Activated naive CD4-positive, alpha-beta T cell treated with anti-CD3 and anti-CD28 coated beads, Interleukin-2, amount 10 ng/mL, durations not matched to agents 7 days and 5 days (primary cell): ENCODE data around the gene E2F2.

Source experiments
- CTCF ChIA-PET: fragments of 350-600 bp; sonication (Branson Sonifier 250); formaldehyde crosslinking; loops from one replicate; lab custom pipeline; 2021; ENCODE audit warnings: antibody characterized with exemption; lab: Charles Lee
- DNase-seq: peaks from one replicate; pipeline ENCODE4 v3.0.0-alpha.2; 2020
- H3K27ac Mint-ChIP-seq: one replicate; pipeline ENCODE4 v1.8.0; 2021; ENCODE audit warnings: mild to moderate bottlenecking, moderate library complexity, mixed read lengths
- H3K27me3 Mint-ChIP-seq: one replicate; pipeline ENCODE4 v1.8.0; 2021; ENCODE audit warnings: mild to moderate bottlenecking, mixed read lengths
- H3K36me3 Mint-ChIP-seq: one replicate; pipeline ENCODE4 v1.8.0; 2021; ENCODE audit warnings: mixed read lengths
- H3K4me1 Mint-ChIP-seq: one replicate; pipeline ENCODE4 v1.8.0; 2021; ENCODE audit warnings: mixed read lengths
- H3K4me3 Mint-ChIP-seq: one replicate; pipeline ENCODE4 v1.8.0; 2021; ENCODE audit warnings: mild to moderate bottlenecking, moderate library complexity, mixed read lengths
- H3K9me3 Mint-ChIP-seq: one replicate; pipeline ENCODE4 v1.8.0; 2021; ENCODE audit warnings: mixed read lengths

The E2F2 gene

DNA sequence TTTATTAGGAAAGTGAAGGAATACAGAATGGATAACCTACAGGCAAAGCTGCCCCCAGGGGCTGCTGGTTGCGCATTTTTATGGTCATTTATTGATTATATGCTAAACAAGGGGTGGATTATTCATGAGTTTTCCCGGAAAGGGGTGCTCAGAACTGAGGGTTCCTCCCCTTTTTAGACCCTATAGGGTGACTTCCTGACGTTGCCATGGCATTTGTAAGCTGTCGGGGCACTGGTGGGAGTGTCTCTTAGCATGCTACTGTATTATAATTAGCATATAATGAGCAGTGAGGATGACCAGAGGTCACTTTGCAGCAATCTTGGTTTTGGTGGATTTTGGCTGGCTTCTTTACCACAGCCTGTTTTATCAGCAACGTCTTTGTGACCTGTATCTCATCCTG lies 41.2 kb downstream of the E2F2 start:
- Mint-ChIP-seq H3K4me3 (no peak overlapping the region), H3K4me1 (peaks cover 4% of the 10 kb centered on the region), H3K36me3 (no peaks in the 10 kb centered on the region), H3K9me3 (no peaks in the 10 kb centered on the region), H3K27ac (no peak overlapping the region), H3K27me3 (peaks cover 79% of the 10 kb centered on the region)
- DNase-seq = no peak
- CTCF ChIA-PET = no interaction called here

DNA sequence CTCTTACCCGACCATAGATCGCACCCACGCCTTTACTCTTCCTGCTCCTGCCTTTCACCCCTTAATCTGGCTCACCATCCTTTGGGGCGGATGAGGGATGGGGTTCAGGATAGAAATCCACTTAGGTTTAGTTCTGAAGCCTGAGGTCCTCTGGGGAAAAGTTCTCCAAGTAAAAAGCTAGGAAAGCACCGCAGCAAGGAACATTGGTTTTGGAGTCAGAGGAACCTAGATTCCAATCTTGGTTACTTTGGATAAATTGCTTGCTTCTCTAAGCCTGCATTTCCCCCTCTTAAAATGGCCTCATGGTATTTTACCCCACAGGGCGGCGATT lies 46.1 kb downstream of the E2F2 start:
- H3K27me3 Mint-ChIP-seq = peaks cover 87% of the 10 kb centered on the region
- peak overlapping the region; percentile 81 for H3K27ac Mint-ChIP-seq
- H3K9me3 Mint-ChIP-seq = no peaks in the 10 kb centered on the region
- H3K36me3 Mint-ChIP-seq = no peaks in the 10 kb centered on the region
- H3K4me3 Mint-ChIP-seq = peak overlapping the region; percentile 87
- peaks cover 18% of the 10 kb centered on the region for H3K4me1 Mint-ChIP-seq
- CTCF ChIA-PET = interaction anchor here (0.9 to 4.9 kb wide), 5 partner anchors 13 to 153 kb away, joined by 3 to 34 read pairs (median 3); no protein-coding TSS in a partner anchor
- no peak for DNase-seq

DNA sequence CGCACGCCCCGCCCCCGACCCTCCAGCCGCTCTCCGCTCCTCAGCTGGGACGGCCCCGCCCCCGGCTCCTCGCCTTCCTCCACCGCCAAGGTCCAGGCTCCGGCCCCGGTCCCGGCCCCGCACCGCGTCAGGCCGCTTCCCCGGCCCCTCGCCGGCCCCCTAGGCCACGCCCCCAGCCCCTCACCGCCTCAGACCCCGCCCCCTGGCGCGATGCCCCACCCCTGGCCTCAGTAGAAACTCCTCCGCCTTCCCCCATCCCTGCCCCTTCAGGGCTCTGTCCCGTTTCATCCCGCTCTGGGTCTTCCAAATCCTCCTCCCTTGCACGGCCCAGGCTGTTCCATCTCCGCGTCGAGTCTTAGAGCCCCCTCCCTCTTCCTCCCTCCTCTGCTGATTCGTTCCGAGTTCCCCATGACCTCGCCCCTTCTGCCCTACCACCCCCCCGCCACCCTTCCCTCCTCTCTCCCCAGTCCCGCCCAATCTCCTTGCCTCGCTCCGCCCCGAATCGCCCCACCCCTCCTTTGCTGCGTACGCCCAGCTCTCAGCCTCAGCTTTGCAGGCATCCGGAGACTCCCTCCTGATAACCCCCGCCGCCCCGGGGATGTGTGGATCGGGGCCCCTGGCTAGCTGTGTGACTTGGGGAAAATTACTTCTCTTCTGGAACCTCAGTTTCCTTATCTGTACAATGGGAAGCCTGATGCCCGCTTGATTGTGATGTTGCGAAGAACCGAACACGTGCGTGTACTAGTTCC lies 46.6 kb downstream of the E2F2 start:
- peak overlapping the region; percentile 81 for H3K27ac Mint-ChIP-seq
- CTCF ChIA-PET = interaction anchor here (0.9 to 4.9 kb wide), 5 partner anchors 13 to 153 kb away, joined by 3 to 34 read pairs (median 3); no protein-coding TSS in a partner anchor

DNA sequence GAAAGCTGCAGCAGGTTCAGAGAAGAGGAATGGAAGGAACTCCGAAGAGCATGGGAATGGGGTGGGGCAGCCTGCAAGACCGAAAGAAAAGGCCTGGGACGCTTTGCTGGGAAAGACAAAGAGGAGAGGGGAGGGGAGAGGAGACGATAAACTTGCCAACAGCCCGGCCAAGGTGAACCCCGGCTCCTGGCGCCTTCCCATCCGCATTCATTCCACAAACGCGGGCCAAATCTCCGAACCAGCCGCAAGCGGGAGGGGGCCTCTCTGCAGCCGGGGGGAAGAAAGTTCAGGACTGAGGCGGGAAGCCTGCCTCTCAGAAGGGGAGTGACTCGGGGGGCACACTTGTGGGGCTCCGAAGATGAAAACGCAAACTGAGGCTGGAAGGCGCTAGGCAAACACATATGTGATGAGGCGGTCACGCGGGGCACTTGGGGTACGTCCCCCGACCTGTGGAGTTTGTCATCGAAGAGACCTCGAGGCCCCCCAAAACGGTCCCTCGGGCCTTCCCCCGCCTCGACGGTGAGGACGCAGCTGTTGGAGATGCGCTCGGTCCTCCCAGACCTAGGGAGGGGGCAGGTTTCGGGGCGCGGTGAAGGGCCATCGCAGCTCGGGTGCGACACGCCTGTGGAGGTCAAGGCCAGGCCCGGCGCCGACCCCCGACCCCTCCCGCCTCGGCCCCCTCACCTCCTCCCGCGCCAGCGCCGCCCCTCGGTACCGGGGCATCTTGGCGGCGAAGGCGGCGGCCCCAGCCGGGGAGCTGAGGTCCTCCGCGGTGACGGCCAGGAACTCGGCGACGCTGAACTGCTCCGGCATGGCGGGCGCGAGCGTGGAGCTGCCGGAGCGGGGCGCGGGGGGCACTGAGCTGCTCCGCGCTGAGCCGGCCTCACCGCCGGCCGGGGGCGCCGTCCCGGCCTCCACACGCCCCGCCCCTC lies 47.4 kb downstream of the E2F2 start, which contains the start of gene ASAP3:
Gene ASAP3 (minus strand): TSS at position 859 of the 932 bp plus-strand sequence. CDS start 46 bp downstream, at position 813.
- H3K4me3 Mint-ChIP-seq = peak within 1 kb of the TSS; percentile 87
- DNase-seq = no peak
- peaks cover 94% of the 10 kb centered on the region for H3K27me3 Mint-ChIP-seq
- H3K27ac Mint-ChIP-seq = peak within 1 kb of the TSS; percentile 81
- no peaks in the 10 kb centered on the region for H3K36me3 Mint-ChIP-seq
- H3K4me1 Mint-ChIP-seq = peaks cover 18% of the 10 kb centered on the region
- H3K9me3 Mint-ChIP-seq = no peaks in the 10 kb centered on the region
- CTCF ChIA-PET = interaction anchor here (1.3 to 4.9 kb wide), 3 partner anchors 14 to 153 kb away, joined by 3 to 34 read pairs (median 4); no protein-coding TSS in a partner anchor

More for the DNA sequence above, 46.6 kb downstream of the E2F2 start:
- Mint-ChIP-seq H3K4me1 (peaks cover 18% of the 10 kb centered on the region), H3K9me3 (no peaks in the 10 kb centered on the region), H3K27me3 (peaks cover 86% of the 10 kb centered on the region), H3K4me3 (peak overlapping the region; percentile 87), H3K36me3 (no peaks in the 10 kb centered on the region)
- DNase-seq = peak; percentile 97

DNA sequence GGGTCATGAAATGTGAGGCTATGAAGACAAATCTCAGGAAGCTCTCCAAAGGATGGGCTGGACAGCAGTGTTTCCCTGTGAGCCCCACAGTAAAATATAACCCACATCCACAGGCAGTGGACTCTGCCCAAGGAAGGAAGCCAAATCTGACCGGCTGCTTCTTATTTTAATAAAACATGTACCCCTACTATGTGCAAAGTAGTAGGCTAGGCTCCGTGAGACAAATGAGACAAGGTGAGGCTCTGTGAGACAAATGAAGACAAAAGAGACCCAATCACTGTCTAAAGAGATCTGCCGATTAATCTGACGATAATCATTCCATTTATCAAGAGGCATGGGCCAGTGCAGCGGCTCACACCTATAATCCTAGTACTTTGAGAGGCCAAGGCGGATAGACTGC lies 49.1 kb downstream of the E2F2 start:
- DNase-seq = no peak
- CTCF ChIA-PET = no interaction called here
- H3K27me3 Mint-ChIP-seq = peaks cover 88% of the 10 kb centered on the region
- H3K4me3 Mint-ChIP-seq = no peak overlapping the region
- no peaks in the 10 kb centered on the region for H3K9me3 Mint-ChIP-seq
- H3K36me3 Mint-ChIP-seq = no peaks in the 10 kb centered on the region
- H3K4me1 Mint-ChIP-seq = peaks cover 18% of the 10 kb centered on the region
- H3K27ac Mint-ChIP-seq = no peak overlapping the region

DNA sequence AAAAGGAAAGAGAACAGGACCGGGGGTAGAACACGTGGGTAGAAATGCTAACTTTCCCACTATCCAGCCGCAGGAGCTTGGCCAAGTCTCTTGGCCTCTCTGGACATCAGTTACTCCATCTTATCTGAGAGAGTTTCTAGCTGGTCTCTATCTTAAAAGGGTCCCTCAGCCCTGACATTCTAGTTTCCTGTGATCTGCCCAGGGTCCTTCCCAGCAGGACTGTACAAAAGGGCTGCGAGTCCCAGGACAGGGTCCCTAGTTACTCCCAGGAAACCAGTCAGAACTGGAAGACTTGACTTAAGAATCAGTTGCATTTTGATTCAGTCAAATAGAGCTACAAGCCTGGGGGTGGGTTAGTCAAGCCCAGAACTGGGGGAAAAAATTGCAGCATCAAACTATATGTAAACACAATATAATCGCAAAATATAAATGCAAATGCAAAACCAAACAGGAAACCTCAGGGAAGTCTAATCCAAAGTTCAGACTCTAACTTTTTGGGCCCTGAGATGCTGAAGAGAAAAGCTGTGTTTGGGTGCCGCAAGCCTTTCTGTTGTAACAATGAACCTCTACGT lies 49.9 kb downstream of the E2F2 start:
- no peaks in the 10 kb centered on the region for H3K9me3 Mint-ChIP-seq
- H3K4me3 Mint-ChIP-seq = no peak overlapping the region
- no peaks in the 10 kb centered on the region for H3K36me3 Mint-ChIP-seq
- CTCF ChIA-PET = interaction anchor here (1.2 kb wide), 1 partner anchor 16 kb away, joined by 3 read pairs; no protein-coding TSS in a partner anchor
- H3K27me3 Mint-ChIP-seq = peaks cover 85% of the 10 kb centered on the region
- H3K27ac Mint-ChIP-seq = no peak overlapping the region
- H3K4me1 Mint-ChIP-seq = peaks cover 18% of the 10 kb centered on the region
- no peak for DNase-seq

DNA sequence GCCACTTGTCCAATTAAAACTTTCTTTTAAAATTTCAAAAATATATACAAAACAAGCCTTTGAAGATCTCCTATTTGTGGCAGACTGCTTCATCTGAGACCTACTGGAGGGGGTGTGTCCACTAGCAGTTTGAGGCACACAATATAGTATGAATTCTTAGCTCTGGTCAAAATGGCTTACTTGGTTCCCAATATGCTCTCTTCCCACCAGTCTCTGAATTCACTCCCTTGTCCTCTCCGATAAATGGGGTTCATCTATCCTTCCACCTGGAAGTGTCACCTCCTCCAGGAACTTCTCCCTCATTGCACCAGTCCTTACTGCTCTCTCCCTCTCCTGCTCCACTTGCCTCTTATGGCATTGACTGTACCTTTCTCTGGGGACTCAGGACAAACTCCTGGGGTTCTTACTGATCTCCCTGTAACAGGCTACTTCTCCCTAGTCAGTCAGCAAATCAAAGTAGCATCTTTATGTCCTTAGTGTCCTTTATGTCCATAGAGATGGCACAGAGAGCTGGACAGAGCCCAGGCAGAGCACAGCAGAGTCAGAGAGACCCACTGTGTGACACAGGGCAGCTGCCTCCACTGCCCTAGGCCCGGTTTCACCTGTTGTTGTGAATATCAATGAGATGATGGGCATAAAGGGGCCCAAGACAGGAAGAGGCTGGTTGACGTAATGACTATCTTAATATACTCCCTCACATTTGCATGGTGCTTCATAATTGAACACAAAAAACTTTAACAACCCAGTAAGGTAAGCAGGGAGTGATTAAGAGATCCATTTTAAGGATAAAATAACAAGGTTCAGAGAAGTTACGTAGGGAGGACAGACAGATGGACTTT lies 50.6 kb downstream of the E2F2 start:
- Mint-ChIP-seq H3K4me1 (peaks cover 18% of the 10 kb centered on the region), H3K27ac (no peak overlapping the region), H3K36me3 (no peaks in the 10 kb centered on the region), H3K27me3 (peaks cover 84% of the 10 kb centered on the region), H3K9me3 (no peaks in the 10 kb centered on the region), H3K4me3 (no peak overlapping the region)
- CTCF ChIA-PET = interaction anchor here (1.2 kb wide), 1 partner anchor 17 kb away, joined by 3 read pairs; no protein-coding TSS in a partner anchor
- DNase-seq = no peak

DNA sequence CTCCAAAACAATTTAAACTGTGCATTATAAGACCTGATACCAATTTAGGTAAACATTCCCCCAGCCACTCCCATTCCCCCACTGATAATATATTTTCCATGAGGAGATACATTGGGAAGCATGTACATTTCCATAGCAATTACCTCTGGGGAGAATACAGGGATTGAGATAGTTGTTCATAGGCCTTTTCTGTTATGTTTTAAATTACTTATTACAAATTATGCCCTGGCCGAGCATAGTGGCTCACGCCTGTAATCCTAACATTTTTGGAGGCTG lies 51.4 kb downstream of the E2F2 start:
- Mint-ChIP-seq H3K27me3 (peaks cover 84% of the 10 kb centered on the region), H3K27ac (no peak overlapping the region), H3K4me1 (peaks cover 12% of the 10 kb centered on the region), H3K4me3 (no peak overlapping the region), H3K9me3 (no peaks in the 10 kb centered on the region), H3K36me3 (no peaks in the 10 kb centered on the region)
- DNase-seq = no peak
- CTCF ChIA-PET = no interaction called here

DNA sequence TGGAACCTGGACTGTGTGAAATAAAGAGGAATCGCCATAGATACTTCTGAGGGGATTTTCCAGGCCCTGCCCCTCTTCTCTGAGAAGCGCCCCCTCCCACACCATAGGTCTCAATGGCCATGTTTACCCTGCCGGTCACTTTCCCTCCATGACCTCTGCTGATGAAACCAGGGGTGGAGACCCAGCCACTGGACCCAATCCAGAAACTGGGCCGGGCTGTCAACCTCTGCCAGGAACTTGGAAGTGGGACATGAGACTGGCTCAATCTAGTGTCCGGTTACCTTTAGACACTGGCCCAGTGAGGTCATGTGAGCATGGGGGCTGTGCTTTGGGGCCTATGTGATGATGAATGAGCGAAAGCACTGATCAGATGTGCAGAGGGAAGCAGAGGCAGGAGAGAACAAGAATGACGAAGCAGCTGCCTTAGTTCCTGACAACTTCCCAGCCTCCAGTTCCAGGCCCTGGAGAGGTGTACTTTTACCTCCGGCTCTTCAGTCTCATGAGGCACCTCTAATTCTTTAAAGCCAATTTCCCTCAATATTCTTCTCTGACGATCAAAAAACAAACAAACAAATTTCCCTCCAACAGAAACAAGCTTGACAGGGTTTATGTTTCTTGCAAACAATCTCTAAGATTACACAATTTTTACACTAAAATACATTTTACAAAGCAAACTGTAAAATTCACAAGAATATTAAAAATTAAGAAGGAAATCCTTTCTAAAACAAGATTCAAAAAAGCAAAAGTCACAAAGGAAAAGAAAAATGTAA lies 52.0 kb downstream of the E2F2 start:
- no peak for DNase-seq
- Mint-ChIP-seq H3K4me3 (no peak overlapping the region), H3K27me3 (peaks cover 80% of the 10 kb centered on the region), H3K4me1 (peaks cover 9% of the 10 kb centered on the region), H3K36me3 (no peaks in the 10 kb centered on the region), H3K9me3 (no peaks in the 10 kb centered on the region), H3K27ac (no peak overlapping the region)
- CTCF ChIA-PET = no interaction called here

DNA sequence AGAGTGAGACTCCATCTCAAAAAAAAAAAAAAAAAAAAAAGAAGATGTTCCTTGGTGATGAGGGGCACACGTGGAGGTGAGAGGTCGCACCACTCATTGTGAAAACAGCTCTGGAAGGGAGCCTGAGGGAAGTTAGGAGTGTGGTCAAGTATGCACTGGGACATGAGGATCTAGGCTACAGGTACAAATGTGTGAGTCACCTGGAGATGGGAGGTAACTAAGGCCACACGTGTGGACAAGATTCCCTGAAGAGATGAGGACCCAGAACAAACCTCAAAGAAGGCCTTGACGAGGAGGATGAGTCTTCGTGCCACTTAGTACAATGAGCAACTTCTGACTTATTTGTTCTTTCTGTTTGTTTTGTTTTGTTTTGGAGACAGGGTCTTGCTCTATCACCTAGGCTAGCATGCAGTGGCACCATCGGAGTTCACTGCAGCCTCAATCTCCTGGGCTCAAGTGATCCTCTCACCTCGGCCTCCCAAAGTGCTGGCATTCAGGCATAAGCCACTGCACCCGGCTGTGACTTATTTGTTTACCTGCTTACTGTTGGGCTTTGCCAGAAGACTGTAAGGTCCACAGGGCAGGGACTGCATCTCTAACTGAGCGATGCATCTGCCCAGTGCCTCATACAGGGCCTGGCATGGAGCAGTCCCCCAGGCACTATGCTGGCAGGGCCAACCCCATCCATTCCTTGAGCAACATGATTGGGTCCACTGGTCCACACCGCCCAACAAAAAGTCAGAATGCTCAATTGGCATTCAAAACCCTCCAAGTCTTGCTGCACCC lies 53.5 kb downstream of the E2F2 start:
- DNase-seq = no peak
- peaks cover 77% of the 10 kb centered on the region for H3K27me3 Mint-ChIP-seq
- no peaks in the 10 kb centered on the region for H3K9me3 Mint-ChIP-seq
- no peaks in the 10 kb centered on the region for H3K4me1 Mint-ChIP-seq
- H3K4me3 Mint-ChIP-seq = no peak overlapping the region
- no peaks in the 10 kb centered on the region for H3K36me3 Mint-ChIP-seq
- no peak overlapping the region for H3K27ac Mint-ChIP-seq
- CTCF ChIA-PET = no interaction called here

DNA sequence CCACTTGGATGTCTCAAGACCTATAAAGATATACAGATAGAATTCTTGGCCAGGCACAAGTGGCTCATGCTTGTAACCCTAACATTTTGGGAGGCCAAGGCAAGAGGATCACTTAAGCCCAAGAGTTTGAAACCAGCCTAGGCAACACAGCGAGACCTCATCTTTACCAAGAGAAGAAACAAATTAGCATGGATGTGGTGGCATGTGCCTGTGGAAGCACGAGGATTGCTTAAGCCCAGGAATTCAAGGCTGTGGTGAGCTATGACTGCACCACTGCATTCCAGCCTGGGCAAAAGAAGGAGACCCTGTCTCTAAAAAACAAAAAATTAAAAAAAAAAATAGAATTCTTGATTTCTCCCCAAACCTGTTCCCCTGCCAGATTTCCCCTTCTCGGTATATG lies 55.4 kb downstream of the E2F2 start:
- H3K9me3 Mint-ChIP-seq = no peaks in the 10 kb centered on the region
- CTCF ChIA-PET = no interaction called here
- DNase-seq = no peak

DNA sequence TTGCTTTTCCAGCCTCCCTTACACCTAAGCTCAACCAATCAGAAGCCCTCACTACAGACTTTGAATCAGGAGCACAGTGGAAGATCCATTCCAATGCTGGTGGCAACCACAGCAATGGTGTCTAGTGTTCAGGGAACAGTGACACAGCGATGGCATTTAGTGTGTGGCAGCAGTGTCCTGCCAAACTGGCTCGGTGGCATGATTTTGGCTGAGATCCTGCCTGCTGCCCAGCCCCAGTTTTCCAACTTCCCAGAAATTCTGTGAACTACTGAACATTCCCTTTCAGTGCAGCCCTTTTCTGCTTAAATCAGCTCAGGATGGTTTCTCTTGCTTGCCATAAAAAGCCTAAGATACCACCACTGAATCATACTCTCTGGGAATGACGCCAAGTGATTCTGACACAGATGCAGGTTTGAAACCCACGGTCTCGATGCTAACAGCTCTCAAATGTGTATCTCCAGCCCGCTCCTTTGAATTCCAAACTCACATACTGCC lies 55.9 kb downstream of the E2F2 start:
- H3K9me3 Mint-ChIP-seq = no peaks in the 10 kb centered on the region
- H3K4me3 Mint-ChIP-seq = no peak overlapping the region
- no peak for DNase-seq
- H3K27me3 Mint-ChIP-seq = peaks cover 58% of the 10 kb centered on the region
- H3K27ac Mint-ChIP-seq = no peak overlapping the region
- CTCF ChIA-PET = no interaction called here
- no peaks in the 10 kb centered on the region for H3K4me1 Mint-ChIP-seq
- H3K36me3 Mint-ChIP-seq = no peaks in the 10 kb centered on the region

More for the DNA sequence above, 55.4 kb downstream of the E2F2 start:
- H3K27ac Mint-ChIP-seq = no peak overlapping the region
- no peak overlapping the region for H3K4me3 Mint-ChIP-seq
- no peaks in the 10 kb centered on the region for H3K4me1 Mint-ChIP-seq
- no peaks in the 10 kb centered on the region for H3K36me3 Mint-ChIP-seq
- H3K27me3 Mint-ChIP-seq = peaks cover 58% of the 10 kb centered on the region
